Right lobe of liver (tissue), 6 donors: ENCODE measurements around the gene XRCC6. TPM values are rescaled to one million over a fixed set of nuclear protein-coding genes. Genes with fewer than 3 reads are reported as not detected.
A peak's percentile ranks its signal among the peaks of the same experiment; 100 is the strongest.

ENCODE experiments used
- ATAC-seq, 4 donors: fragments of 200-7000 bp; cut with Tn5 transposase; one replicate each; pipeline ENCODE4 v1.9.1; 2020; ENCODE audit warnings: mild to moderate bottlenecking in 4 of 4, moderate library complexity in 4 of 4
- DNase-seq, 3 donors: peaks; one replicate each; pipeline ENCODE4 v3.0.0-alpha.2; 2020
- H3K27ac ChIP-seq, 3 donors: fragments of 200-600 bp; one replicate each; pipeline ENCODE4 v1.8.0; 2022
- H3K27me3 ChIP-seq, 2 donors: fragments of 200-600 bp; one replicate each; pipeline ENCODE4 v1.8.0; 2022
- H3K36me3 ChIP-seq, 4 donors: fragments of 200-600 bp; sonication (generic) in 1 of 4; one replicate each; pipeline versions ENCODE4 v1.5.1 to v1.8.0; 2017 to 2022; ENCODE audit warnings: control low read depth in 1 of 4
- H3K4me1 ChIP-seq, 4 donors: fragments of 200-600 bp; sonication (generic) in 1 of 4; one replicate each; pipeline versions ENCODE4 v1.5.1 to v1.8.0; 2017 to 2022; ENCODE audit warnings: control low read depth in 1 of 4
- H3K4me3 ChIP-seq, 3 donors: fragments of 200-600 bp; one replicate each; pipeline ENCODE4 v1.8.0; 2022
- H3K9me3 ChIP-seq, 4 donors: fragments of 200-600 bp; sonication (generic) in 1 of 4; one replicate each; pipeline versions ENCODE4 v1.5.1 to v1.8.0; 2017 to 2022; ENCODE audit warnings: control low read depth in 1 of 4
- CTCF ChIP-seq, 4 donors: fragments of 200-600 bp in 3 of 4; fragments of 450-650 bp in 1 of 4; IDR thresholded peaks; one replicate each; pipeline versions ENCODE4 v1.5.1 to v1.8.0; 2016 to 2022; ENCODE audit warnings: antibody characterized with exemption in 4 of 4, mild to moderate bottlenecking in 2 of 4
- POLR2A ChIP-seq: fragments of 450-650 bp; IDR thresholded peaks from one replicate; pipeline ENCODE4 v1.6.1; 2017; ENCODE audit warnings: antibody characterized with exemption, mild to moderate bottlenecking
- WGBS: methylation state at CpG from one replicate; pipeline ENCODE4 v1.1.6; 2018; ENCODE audit warnings: low coverage, low lambda C conversion rate; ENCODE audit not compliant: insufficient coverage; ENCODE audit errors: missing lambda C conversion rate; 5-methylcytosine and 5-hydroxymethylcytosine counted together
- intact Hi-C, 2 donors: fragments of 100-400 bp; cut with DNase I; formaldehyde crosslinking; loops; one replicate each; pipeline versions ENCODE4 v1.11.2 to v1.14.1; 2022
- total RNA-seq, 6 experiments: library from RNA; depleted of rRNA in 2 of 6; stranded (reverse); fragments of >200 nt in 2 of 6; fragmentation: NEBNext Ultra II Directional in 3 of 6; extraction: Animal tissue kit (Norgen Biotek cat#: 25700) in 3 of 6; gene quantifications; one replicate each; pipeline versions ENCODE4 v1.1.0 to v1.2.4, GENCODE V29; 2016 to 2023
- donor health status: DM: no; HTN: yes; CAD: no.
- donor health status: DM: no; HTN: no; CAD: no.
- donor health status: DM: no; HTN: no; CAD: no.
- donor health status: DM: no; HTN: yes; CAD: no.
- donor health status: DM: no; HTN: yes; CAD: no.

XRCC6 gene
- total RNA-seq, 6 experiments from 2014 or later = 71.0 to 122 (median 91.1) TPM

- no peak for TF ChIP-seq CTCF (IDR thresholded peaks at IDR 0.05)
- TF ChIP-seq POLR2A = no peak
- Histone ChIP-seq H3K4me3 (no peak overlapping the region), H3K9me3 (no peaks in the 10 kb centered on the region), H3K36me3 (peaks cover 0 to 41% (median 20%) of the 10 kb centered on the region in 4 donors), H3K4me1 (no peaks in the 10 kb centered on the region), H3K27me3 (no peaks in the 10 kb centered on the region), H3K27ac (no peak overlapping the region)
- intact Hi-C loops = loop anchor here (5.0 to 10.0 kb wide), 2 partner anchors 54 to 57 kb away; partner anchors contain the start of gene POLR3H (in 2 of the 2)
- WGBS = 78% methylated on average over 7 of the region's 8 CpGs
- ATAC-seq = no peak
- DNase-seq = no peak
Observed at GRCh38 chr22:41598891-41599635, 22.0 kb upstream of the XRCC6 start.

GRCh38 chr22:41600976-41601375, 20.1 kb upstream of the XRCC6 start:
- ATAC-seq (no peak), DNase-seq (no peak)
- H3K27me3 ChIP-seq = no peaks in the 10 kb centered on the region
- H3K36me3 ChIP-seq = peaks cover 0 to 55% (median 29%) of the 10 kb centered on the region in 4 donors
- no peak overlapping the region for H3K4me3 ChIP-seq
- intact Hi-C loops = no loop called here
- H3K4me1 ChIP-seq = no peaks in the 10 kb centered on the region
- no peak overlapping the region for H3K27ac ChIP-seq
- 92% methylated on average over 7 of the region's 8 CpGs for WGBS
- no peaks in the 10 kb centered on the region for H3K9me3 ChIP-seq
- TF ChIP-seq POLR2A (no peak), CTCF (IDR thresholded peaks at IDR 0.05) (no peak)

- H3K27ac ChIP-seq = no peak overlapping the region
- 59% methylated on average over 3 of the region's 4 CpGs for WGBS
- intact Hi-C loops = no loop called here
Observed at GRCh38 chr22:41603873-41604332, 17.2 kb upstream of the XRCC6 start.

GRCh38 chr22:41608386-41608785, 12.7 kb upstream of the XRCC6 start:
- intact Hi-C loops = no loop called here
- WGBS = 85% methylated on average over 3 of the region's 3 CpGs
- H3K27me3 ChIP-seq = no peaks in the 10 kb centered on the region
- no peak for TF ChIP-seq POLR2A
- TF ChIP-seq CTCF (IDR thresholded peaks at IDR 0.05) = no peak
- no peak overlapping the region for H3K27ac ChIP-seq
- DNase-seq (no peak), ATAC-seq (no peak)
- peaks cover 0 to 12% (median 6%) of the 10 kb centered on the region in 4 donors for H3K4me1 ChIP-seq
- H3K36me3 ChIP-seq = peaks cover 0 to 42% (median 19%) of the 10 kb centered on the region in 4 donors
- no peak overlapping the region for H3K4me3 ChIP-seq
- no peaks in the 10 kb centered on the region for H3K9me3 ChIP-seq

More at GRCh38 chr22:41603873-41604332, 17.2 kb upstream of the XRCC6 start:
- ATAC-seq = peak in 1 of 4 donors; percentile 18
- DNase-seq = no peak
- TF ChIP-seq POLR2A (no peak), CTCF (IDR thresholded peaks at IDR 0.05) (no peak)
- Histone ChIP-seq H3K36me3 (peaks cover 0 to 78% (median 34%) of the 10 kb centered on the region in 4 donors), H3K4me3 (no peak overlapping the region), H3K4me1 (no peaks in the 10 kb centered on the region), H3K9me3 (no peaks in the 10 kb centered on the region), H3K27me3 (no peaks in the 10 kb centered on the region)
